Gastrocnemius medialis (tissue), 4 donors: ENCODE data around the gene TIMM17A.

Experiments used
- POLR2A ChIP-seq, 2 donors: fragments of 450-650 bp; IDR thresholded peaks; one replicate each; pipeline ENCODE4 v1.6.1; 2017; ENCODE audit warnings: antibody characterized with exemption in 2 of 2, mild to moderate bottlenecking in 2 of 2, moderate library complexity in 2 of 2
- TF ChIP-seq, protein P1 (sequence below), 5 experiments: fragments of 450-650 bp in 3 of 5; fragments of 200-600 bp in 2 of 5; sonication (generic) in 2 of 5; IDR thresholded peaks in 4 of 5; conservative IDR thresholded peaks in 1 of 5; 1 replicate in 4 of 5; 2 replicates in 1 of 5; pipeline ENCODE4 v1.5.1; 2016 to 2019; ENCODE audit warnings: antibody characterized with exemption in 5 of 5, mild to moderate bottlenecking in 3 of 5, moderate library complexity in 3 of 5

- TF ChIP-seq, protein P1, sequence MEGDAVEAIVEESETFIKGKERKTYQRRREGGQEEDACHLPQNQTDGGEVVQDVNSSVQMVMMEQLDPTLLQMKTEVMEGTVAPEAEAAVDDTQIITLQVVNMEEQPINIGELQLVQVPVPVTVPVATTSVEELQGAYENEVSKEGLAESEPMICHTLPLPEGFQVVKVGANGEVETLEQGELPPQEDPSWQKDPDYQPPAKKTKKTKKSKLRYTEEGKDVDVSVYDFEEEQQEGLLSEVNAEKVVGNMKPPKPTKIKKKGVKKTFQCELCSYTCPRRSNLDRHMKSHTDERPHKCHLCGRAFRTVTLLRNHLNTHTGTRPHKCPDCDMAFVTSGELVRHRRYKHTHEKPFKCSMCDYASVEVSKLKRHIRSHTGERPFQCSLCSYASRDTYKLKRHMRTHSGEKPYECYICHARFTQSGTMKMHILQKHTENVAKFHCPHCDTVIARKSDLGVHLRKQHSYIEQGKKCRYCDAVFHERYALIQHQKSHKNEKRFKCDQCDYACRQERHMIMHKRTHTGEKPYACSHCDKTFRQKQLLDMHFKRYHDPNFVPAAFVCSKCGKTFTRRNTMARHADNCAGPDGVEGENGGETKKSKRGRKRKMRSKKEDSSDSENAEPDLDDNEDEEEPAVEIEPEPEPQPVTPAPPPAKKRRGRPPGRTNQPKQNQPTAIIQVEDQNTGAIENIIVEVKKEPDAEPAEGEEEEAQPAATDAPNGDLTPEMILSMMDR (IDR thresholded peaks at IDR 0.05 in 4 of 5, conservative IDR thresholded peaks at IDR 0.05 in 1 of 5), result no peak
- TF ChIP-seq POLR2A (IDR thresholded peaks at IDR 0.05), result no peak
These were observed 30.1 kb upstream of the TIMM17A start for GRCh38 chr1:201925301-201925567.
